Fibroblast of pulmonary artery (primary cell): ENCODE measurements around the gene LRIT1.

Experiments
- DNase-seq: peaks from one replicate; pipeline ENCODE4 v3.0.0-alpha.2; 2010; ENCODE audit warnings: low read depth
- H3K4me3 ChIP-seq: replicated peaks from 2 replicates; pipeline ENCODE4 v1.5.1; 2011; ENCODE audit warnings: low read depth, mild to moderate bottlenecking, control low read depth, low read length, moderate library complexity
- TF ChIP-seq, protein P1 (sequence below): IDR thresholded peaks from 2 replicates; pipeline ENCODE4 v1.5.1; 2011; ENCODE audit warnings: mild to moderate bottlenecking, control low read depth, low read length, inconsistent platforms; ENCODE audit errors: missing control alignments

LRIT1 gene

DNA sequence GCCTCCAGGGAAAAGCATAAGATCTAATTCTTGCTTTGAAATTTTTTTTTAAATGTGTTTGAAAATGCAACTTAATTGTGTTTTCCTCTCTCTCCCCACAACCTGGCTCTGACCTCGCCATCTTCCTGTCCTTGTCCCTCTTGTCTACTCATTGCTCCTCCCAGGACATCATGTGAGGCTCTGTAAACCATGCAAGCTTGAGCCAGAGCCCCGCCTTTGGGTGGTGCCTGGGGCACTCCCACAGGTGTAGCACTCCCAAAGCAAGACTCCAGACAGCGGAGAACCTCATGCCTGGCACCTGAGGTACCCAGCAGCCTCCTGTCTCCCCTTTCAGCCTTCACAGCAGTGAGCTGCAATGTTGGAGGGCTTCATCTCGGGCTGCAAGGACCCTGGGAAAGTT is 56.8 kb downstream of the LRIT1 start:
- H3K4me3 ChIP-seq = no peak overlapping the region
- TF ChIP-seq, protein P1, sequence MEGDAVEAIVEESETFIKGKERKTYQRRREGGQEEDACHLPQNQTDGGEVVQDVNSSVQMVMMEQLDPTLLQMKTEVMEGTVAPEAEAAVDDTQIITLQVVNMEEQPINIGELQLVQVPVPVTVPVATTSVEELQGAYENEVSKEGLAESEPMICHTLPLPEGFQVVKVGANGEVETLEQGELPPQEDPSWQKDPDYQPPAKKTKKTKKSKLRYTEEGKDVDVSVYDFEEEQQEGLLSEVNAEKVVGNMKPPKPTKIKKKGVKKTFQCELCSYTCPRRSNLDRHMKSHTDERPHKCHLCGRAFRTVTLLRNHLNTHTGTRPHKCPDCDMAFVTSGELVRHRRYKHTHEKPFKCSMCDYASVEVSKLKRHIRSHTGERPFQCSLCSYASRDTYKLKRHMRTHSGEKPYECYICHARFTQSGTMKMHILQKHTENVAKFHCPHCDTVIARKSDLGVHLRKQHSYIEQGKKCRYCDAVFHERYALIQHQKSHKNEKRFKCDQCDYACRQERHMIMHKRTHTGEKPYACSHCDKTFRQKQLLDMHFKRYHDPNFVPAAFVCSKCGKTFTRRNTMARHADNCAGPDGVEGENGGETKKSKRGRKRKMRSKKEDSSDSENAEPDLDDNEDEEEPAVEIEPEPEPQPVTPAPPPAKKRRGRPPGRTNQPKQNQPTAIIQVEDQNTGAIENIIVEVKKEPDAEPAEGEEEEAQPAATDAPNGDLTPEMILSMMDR = no peak
- DNase-seq = no peak

GRCh38 chr10:84181631-84182030 is 59.7 kb downstream of the LRIT1 start:
- DNase-seq = no peak
- TF ChIP-seq, protein P1 = no peak
- no peak overlapping the region for H3K4me3 ChIP-seq
